ENCODE results near the gene KRT3. TPM values are rescaled to one million over a fixed set of nuclear protein-coding genes. Genes with fewer than 3 reads are reported as not detected.

The KRT3 gene
- total and polyA plus RNA-seq, 10 of the 15 experiments (the other 5 are each of a cell fraction or from before 2014, with no cell fraction given) = not detected

- TF ChIP-seq IRF3 (IDR thresholded peaks at IDR 0.05) (no peak), PBX3 (IDR thresholded peaks at IDR 0.05; ENCODE audit: insufficient replicate concordance, low read depth, low read length) (no peak)
Observed at GRCh38 chr12:52813203-52813819, 17.4 kb upstream of the KRT3 start (continued).

GRCh38 chr12:52812749-52813148, 16.8 kb upstream of the KRT3 start:
- Histone ChIP-seq H3K4me2 (ENCODE audit: control insufficient read depth, insufficient read depth) (no peak overlapping the region), H3K27ac (ENCODE audit: control insufficient read depth, insufficient read depth) (no peak overlapping the region), H4K20me1 (ENCODE audit: control insufficient read depth, insufficient read depth) (no peaks in the 10 kb centered on the region), H3K4me1 (ENCODE audit: control insufficient read depth, insufficient read depth, low read length) (no peaks in the 10 kb centered on the region), H3K27me3 (replicated peaks in 1 of 2; ENCODE audit: control insufficient read depth in 2 of 2, insufficient read depth in 2 of 2, low read length in 1 of 2) (peaks cover 0 to 3% of the 10 kb centered on the region in 2 experiments; a peak in 2 of 4 replicates), H3K9ac (ENCODE audit: control insufficient read depth, insufficient read depth, low read length) (no peak overlapping the region), H2AFZ (ENCODE audit: control insufficient read depth, low read depth, low read length) (no peak overlapping the region), H3K36me3 (ENCODE audit: control insufficient read depth in 2 of 2, insufficient read depth in 2 of 2, low read length in 1 of 2) (no peaks in the 10 kb centered on the region), H3K9me3 (replicated peaks; ENCODE audit: control insufficient read depth, insufficient read depth, low read length) (no peaks in the 10 kb centered on the region), H3K4me3 (no peak overlapping the region), H3K79me2 (ENCODE audit: control insufficient read depth, insufficient read depth, low read length) (no peaks in the 10 kb centered on the region)
- ATAC-seq (no peak), DNase-seq (ENCODE audit: low read depth, low spot score) (no peak), FAIRE-seq (no peak)
- ChIA-PET SMC1A (ENCODE audit: uncharacterized antibody, unreplicated experiment) (no interaction called here), RAD21 (ENCODE audit: unreplicated experiment) (no interaction called here), CTCF (no interaction called here), POLR2A (no interaction called here)
- WGBS (ENCODE audit: insufficient coverage, insufficient replicate concordance, low lambda C conversion rate, missing lambda C conversion rate) = 2% methylated on average over 3 of the region's 3 CpGs
- BruUV-seq (replicated peaks) = no TSS peak
- no peak for TF ChIP-seq NRF1 (conservative IDR thresholded peaks at IDR 0.05; ENCODE audit: low read depth, low read length)
- in situ Hi-C loops (cut with MboI) (no loop called here), intact Hi-C loops (cut with micrococcal nuclease; ENCODE audit: unreplicated experiment) (no loop called here)

Data from GM12878 (cell line).